ENCODE data around the gene CSPG4. TPM values are rescaled to one million over a fixed set of nuclear protein-coding genes. Genes with fewer than 3 reads are reported as not detected.

The CSPG4 gene
- total and polyA plus RNA-seq, 2 donors (not counting 1 experiment from before 2014, with no cell fraction given): 0.03 to 0.15 TPM

GRCh38 chr15:75732809-75733451 lies 20.3 kb upstream of the CSPG4 start:
- no peak overlapping the region for H2AFZ ChIP-seq (ENCODE audit: insufficient read depth, low read depth, low read length, poor library complexity, severe bottlenecking)
- peak overlapping the region; percentile 20 for H3K4me2 ChIP-seq (replicated peaks; ENCODE audit: low read depth, low read length, poor library complexity, severe bottlenecking)
- peaks cover 26% of the 10 kb centered on the region for H3K4me1 Mint-ChIP-seq
- H3K9ac ChIP-seq (ENCODE audit: low read length): no peak overlapping the region
- H3K27ac Mint-ChIP-seq: no peak overlapping the region
- H3K27me3 ChIP-seq (replicated peaks in 1 of 4; ENCODE audit: control extremely low read depth in 1 of 4, control insufficient read depth in 3 of 4, insufficient read depth in 4 of 4, low read length in 3 of 4): peaks cover 0 to 10% (median 3%) of the 10 kb centered on the region in 4 experiments
- ChIA-PET POLR2A (interaction anchor here (0.6 kb wide), 1 partner anchor 562 kb away, joined by 6 read pairs; no protein-coding TSS in a partner anchor), CTCF (interaction anchor here (0.6 to 1.6 kb wide), 6 partner anchors 38 to 107 kb away, joined by 3 to 6 read pairs (median 4); partner anchors contain the start of gene SNUPN)
- H3K4me3 Mint-ChIP-seq: peak overlapping the region; percentile 14
- peaks cover 3 to 12% of the 10 kb centered on the region in 2 donors for H3K4me1 ChIP-seq (ENCODE audit: control insufficient read depth in 2 of 2, insufficient read depth in 2 of 2, low read length in 2 of 2)
- ATAC-seq (ENCODE audit: low read depth) (peak; percentile 82), DNase-seq (peak; percentile 71)
- H3K36me3 ChIP-seq (replicated peaks in 1 of 2; ENCODE audit: control extremely low read depth in 1 of 2, control insufficient read depth in 1 of 2, extremely low read depth in 1 of 2, insufficient read depth in 2 of 2, low read length in 1 of 2): no peaks in the 10 kb centered on the region
- H3K4me3 ChIP-seq (ENCODE audit: control extremely low read depth in 1 of 5, extremely low read depth in 1 of 5, insufficient read depth in 1 of 5, low read depth in 2 of 5, low read length in 4 of 5): no peak overlapping the region
- no peaks in the 10 kb centered on the region for H3K9me3 Mint-ChIP-seq (ENCODE audit: insufficient read depth)
- intact Hi-C loops (cut with micrococcal nuclease): loop anchor here (2.0 to 10.0 kb wide), 3 partner anchors 46 to 1358 kb away; partner anchors contain the start of gene FBXO22
- peaks cover 12% of the 10 kb centered on the region for H3K27me3 Mint-ChIP-seq
- no peaks in the 10 kb centered on the region for H3K79me2 ChIP-seq (ENCODE audit: control insufficient read depth, insufficient read depth, low read length)
- H3K9me3 ChIP-seq (ENCODE audit: control extremely low read depth in 1 of 3, control insufficient read depth in 2 of 3, insufficient read depth in 1 of 3, low read length in 2 of 3): no peaks in the 10 kb centered on the region
- H4K20me1 ChIP-seq (ENCODE audit: control insufficient read depth, insufficient read depth, low read length, poor library complexity, severe bottlenecking): no peaks in the 10 kb centered on the region
- 35% methylated on average over 12 of the region's 12 CpGs for whole genome bisulfite sequencing (ENCODE audit: insufficient coverage)
- no peak overlapping the region for H3K27ac ChIP-seq (ENCODE audit: low read length in 2 of 2)
- TF ChIP-seq EZH2 (IDR thresholded peaks at IDR 0.05; ENCODE audit: borderline replicate concordance, insufficient read depth, low read depth, low read length, poor library complexity, severe bottlenecking) (no peak), CTCF (IDR thresholded peaks at IDR 0.05) (peak; percentile 86)
